NCI-H1436 (cell line): ENCODE measurements around the gene ITGAD.

Experiments used
- DNase-seq: peaks from one replicate; lab custom pipeline; 2025; lab: John Stamatoyannopoulos, UW

The ITGAD gene

DNA sequence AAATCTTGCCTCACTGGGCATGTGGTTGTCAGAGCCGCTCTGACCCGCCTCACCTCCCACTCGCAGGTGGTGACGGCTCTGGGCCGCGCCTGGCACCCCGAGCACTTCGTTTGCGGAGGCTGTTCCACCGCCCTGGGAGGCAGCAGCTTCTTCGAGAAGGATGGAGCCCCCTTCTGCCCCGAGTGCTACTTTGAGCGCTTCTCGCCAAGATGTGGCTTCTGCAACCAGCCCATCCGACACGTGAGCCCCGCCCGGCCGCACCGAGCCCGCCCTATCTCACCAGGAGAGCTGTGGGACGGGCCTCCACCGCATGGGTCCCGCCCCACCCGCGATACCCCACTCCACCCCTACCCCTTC, 82.8 kb downstream of the ITGAD start:
- DNase-seq = no peak
